ENCODE measurements around the gene SASS6.

GRCh38 chr1:100137602-100138001, 4.9 kb upstream of the SASS6 start:
- TF ChIP-seq POLR2A (IDR thresholded peaks at IDR 0.05) (no peak), CTCF (IDR thresholded peaks at IDR 0.05) (no peak)

Data from right lobe of liver (tissue), 4 donors.